Measurements from ENCODE around the gene MUC6.

DNA sequence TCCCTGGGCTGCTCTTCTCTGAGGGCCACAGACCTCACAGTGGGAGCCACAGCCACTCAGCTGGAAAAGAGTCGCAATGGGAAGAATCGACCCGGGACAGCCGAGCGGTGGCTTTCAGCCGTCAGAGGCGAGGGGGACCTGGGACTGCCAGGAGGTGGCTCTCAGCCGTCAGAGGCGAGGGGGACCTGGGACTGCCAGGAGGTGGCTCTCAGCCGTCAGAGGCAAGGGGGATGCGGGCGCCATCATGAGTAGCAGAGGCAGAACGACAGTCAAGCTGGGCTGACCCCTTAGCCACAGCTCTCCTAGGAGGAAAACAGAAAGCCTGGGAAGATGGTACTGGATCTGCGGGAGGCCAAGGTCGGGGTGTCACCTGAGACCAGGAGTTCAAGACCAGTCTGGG lies 23.2 kb upstream of the MUC6 start:
- TF ChIP-seq, protein P1, sequence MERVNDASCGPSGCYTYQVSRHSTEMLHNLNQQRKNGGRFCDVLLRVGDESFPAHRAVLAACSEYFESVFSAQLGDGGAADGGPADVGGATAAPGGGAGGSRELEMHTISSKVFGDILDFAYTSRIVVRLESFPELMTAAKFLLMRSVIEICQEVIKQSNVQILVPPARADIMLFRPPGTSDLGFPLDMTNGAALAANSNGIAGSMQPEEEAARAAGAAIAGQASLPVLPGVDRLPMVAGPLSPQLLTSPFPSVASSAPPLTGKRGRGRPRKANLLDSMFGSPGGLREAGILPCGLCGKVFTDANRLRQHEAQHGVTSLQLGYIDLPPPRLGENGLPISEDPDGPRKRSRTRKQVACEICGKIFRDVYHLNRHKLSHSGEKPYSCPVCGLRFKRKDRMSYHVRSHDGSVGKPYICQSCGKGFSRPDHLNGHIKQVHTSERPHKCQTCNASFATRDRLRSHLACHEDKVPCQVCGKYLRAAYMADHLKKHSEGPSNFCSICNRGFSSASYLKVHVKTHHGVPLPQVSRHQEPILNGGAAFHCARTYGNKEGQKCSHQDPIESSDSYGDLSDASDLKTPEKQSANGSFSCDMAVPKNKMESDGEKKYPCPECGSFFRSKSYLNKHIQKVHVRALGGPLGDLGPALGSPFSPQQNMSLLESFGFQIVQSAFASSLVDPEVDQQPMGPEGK (CRISPR knock-in tag; IDR thresholded peaks at IDR 0.05; ENCODE audit: borderline replicate concordance) = no peak
- TF ChIP-seq RARB (CRISPR knock-in tag; IDR thresholded peaks at IDR 0.05) (no peak), ARNTL (CRISPR knock-in tag; IDR thresholded peaks at IDR 0.05; ENCODE audit: borderline replicate concordance, low read depth) (no peak), ISL1 (CRISPR knock-in tag; IDR thresholded peaks at IDR 0.05) (no peak), OSR1 (CRISPR knock-in tag; IDR thresholded peaks at IDR 0.05) (no peak), ZFP30 (CRISPR knock-in tag; IDR thresholded peaks at IDR 0.05) (no peak), ZC3H10 (CRISPR knock-in tag; IDR thresholded peaks at IDR 0.05) (no peak), CSDC2 (CRISPR knock-in tag; IDR thresholded peaks at IDR 0.05) (no peak), PPARA (CRISPR knock-in tag; IDR thresholded peaks at IDR 0.05; ENCODE audit: borderline replicate concordance) (no peak)
- TF ChIP-seq, protein P2, sequence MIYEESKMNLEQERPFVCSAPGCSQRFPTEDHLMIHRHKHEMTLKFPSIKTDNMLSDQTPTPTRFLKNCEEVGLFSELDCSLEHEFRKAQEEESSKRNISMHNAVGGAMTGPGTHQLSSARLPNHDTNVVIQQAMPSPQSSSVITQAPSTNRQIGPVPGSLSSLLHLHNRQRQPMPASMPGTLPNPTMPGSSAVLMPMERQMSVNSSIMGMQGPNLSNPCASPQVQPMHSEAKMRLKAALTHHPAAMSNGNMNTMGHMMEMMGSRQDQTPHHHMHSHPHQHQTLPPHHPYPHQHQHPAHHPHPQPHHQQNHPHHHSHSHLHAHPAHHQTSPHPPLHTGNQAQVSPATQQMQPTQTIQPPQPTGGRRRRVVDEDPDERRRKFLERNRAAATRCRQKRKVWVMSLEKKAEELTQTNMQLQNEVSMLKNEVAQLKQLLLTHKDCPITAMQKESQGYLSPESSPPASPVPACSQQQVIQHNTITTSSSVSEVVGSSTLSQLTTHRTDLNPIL (CRISPR knock-in tag; IDR thresholded peaks at IDR 0.05; ENCODE audit: low read depth) = no peak
- TF ChIP-seq, protein P3, sequence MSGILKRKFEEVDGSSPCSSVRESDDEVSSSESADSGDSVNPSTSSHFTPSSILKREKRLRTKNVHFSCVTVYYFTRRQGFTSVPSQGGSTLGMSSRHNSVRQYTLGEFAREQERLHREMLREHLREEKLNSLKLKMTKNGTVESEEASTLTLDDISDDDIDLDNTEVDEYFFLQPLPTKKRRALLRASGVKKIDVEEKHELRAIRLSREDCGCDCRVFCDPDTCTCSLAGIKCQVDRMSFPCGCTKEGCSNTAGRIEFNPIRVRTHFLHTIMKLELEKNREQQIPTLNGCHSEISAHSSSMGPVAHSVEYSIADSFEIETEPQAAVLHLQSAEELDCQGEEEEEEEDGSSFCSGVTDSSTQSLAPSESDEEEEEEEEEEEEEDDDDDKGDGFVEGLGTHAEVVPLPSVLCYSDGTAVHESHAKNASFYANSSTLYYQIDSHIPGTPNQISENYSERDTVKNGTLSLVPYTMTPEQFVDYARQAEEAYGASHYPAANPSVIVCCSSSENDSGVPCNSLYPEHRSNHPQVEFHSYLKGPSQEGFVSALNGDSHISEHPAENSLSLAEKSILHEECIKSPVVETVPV (CRISPR knock-in tag; IDR thresholded peaks at IDR 0.05) = no peak

Measured in SK-N-SH treated with all-trans-retinoic acid at 6 μM for 48 hours (cell line).